Uterus (tissue), 4 donors: ENCODE results near the gene SLC39A11. TPM values are rescaled to one million over a fixed set of nuclear protein-coding genes. Genes with fewer than 3 reads are reported as not detected.

ENCODE experiments used
- DNase-seq, 2 donors: peaks; one replicate each; pipeline ENCODE4 v3.0.0-alpha.2; 2019 to 2020
- H3K27ac ChIP-seq, 2 donors: fragments of 200-600 bp; sonication (generic); 1 replicate in 1 of 2; 2 replicates in 1 of 2; pipeline ENCODE4 v1.5.1; 2016 to 2018
- H3K27me3 ChIP-seq, 2 donors: fragments of 200-600 bp; sonication (generic); one replicate each; pipeline ENCODE4 v1.5.1; 2018 to 2019; ENCODE audit warnings: control low read depth in 1 of 2
- H3K36me3 ChIP-seq, 2 donors: fragments of 200-600 bp; sonication (generic); one replicate each; pipeline ENCODE4 v1.5.1; 2019; ENCODE audit warnings: control low read depth in 1 of 2
- H3K4me1 ChIP-seq, 2 donors: fragments of 200-600 bp; sonication (generic); one replicate each; pipeline ENCODE4 v1.5.1; 2018 to 2019; ENCODE audit warnings: control low read depth in 1 of 2
- H3K4me3 ChIP-seq, 2 donors: fragments of 200-600 bp; sonication (generic); 1 replicate in 1 of 2; 2 replicates in 1 of 2; pipeline ENCODE4 v1.5.1; 2018 to 2019; ENCODE audit warnings: mild to moderate bottlenecking in 1 of 2
- H3K9me3 ChIP-seq, 2 donors: fragments of 200-600 bp; sonication (generic); one replicate each; pipeline ENCODE4 v1.5.1; 2019; ENCODE audit warnings: control low read depth in 1 of 2
- POLR2A ChIP-seq, 2 donors: fragments of 450-650 bp; IDR thresholded peaks; one replicate each; pipeline ENCODE4 v1.6.1; 2016; ENCODE audit warnings: antibody characterized with exemption in 2 of 2, mild to moderate bottlenecking in 1 of 2, moderate library complexity in 1 of 2
- intact Hi-C: fragments of 100-400 bp; cut with DNase I; formaldehyde crosslinking; loops from one replicate; pipeline ENCODE4 v1.15.1; 2023; ENCODE audit warnings: low total_unique reads
- total RNA-seq, 4 donors: library from RNA; depleted of rRNA in 3 of 4; stranded (reverse); fragments of >200 nt in 3 of 4; gene quantifications; one replicate each; pipeline versions ENCODE4 v1.1.0 to v1.2.4, GENCODE V29; 2014 to 2023
- TF ChIP-seq, protein P1 (sequence below), 4 experiments: fragments of 200-600 bp in 2 of 4; fragments of 450-650 bp in 2 of 4; sonication (generic) in 2 of 4; IDR thresholded peaks; one replicate each; pipeline ENCODE4 v1.5.1; 2016 to 2019; ENCODE audit warnings: antibody characterized with exemption in 4 of 4, mild to moderate bottlenecking in 2 of 4, moderate library complexity in 1 of 4
- donor health status: DM: yes; HTN: yes; CAD: no.

The SLC39A11 gene
- total RNA-seq, 4 donors from 2014 or later = 5.4 to 56.2 (median 21.0) TPM

- H3K4me3 ChIP-seq = no peak overlapping the region
- TF ChIP-seq POLR2A (IDR thresholded peaks at IDR 0.05) = no peak
- TF ChIP-seq, protein P1, sequence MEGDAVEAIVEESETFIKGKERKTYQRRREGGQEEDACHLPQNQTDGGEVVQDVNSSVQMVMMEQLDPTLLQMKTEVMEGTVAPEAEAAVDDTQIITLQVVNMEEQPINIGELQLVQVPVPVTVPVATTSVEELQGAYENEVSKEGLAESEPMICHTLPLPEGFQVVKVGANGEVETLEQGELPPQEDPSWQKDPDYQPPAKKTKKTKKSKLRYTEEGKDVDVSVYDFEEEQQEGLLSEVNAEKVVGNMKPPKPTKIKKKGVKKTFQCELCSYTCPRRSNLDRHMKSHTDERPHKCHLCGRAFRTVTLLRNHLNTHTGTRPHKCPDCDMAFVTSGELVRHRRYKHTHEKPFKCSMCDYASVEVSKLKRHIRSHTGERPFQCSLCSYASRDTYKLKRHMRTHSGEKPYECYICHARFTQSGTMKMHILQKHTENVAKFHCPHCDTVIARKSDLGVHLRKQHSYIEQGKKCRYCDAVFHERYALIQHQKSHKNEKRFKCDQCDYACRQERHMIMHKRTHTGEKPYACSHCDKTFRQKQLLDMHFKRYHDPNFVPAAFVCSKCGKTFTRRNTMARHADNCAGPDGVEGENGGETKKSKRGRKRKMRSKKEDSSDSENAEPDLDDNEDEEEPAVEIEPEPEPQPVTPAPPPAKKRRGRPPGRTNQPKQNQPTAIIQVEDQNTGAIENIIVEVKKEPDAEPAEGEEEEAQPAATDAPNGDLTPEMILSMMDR (IDR thresholded peaks at IDR 0.05) = no peak
- no peak overlapping the region for H3K27ac ChIP-seq
- no peaks in the 10 kb centered on the region for H3K36me3 ChIP-seq
- DNase-seq = no peak
- no peaks in the 10 kb centered on the region for H3K27me3 ChIP-seq
- H3K9me3 ChIP-seq = no peaks in the 10 kb centered on the region
- H3K4me1 ChIP-seq = no peaks in the 10 kb centered on the region
- intact Hi-C loops = no loop called here
Measured at GRCh38 chr17:72724267-72724666, 368.2 kb downstream of the SLC39A11 start.

DNA sequence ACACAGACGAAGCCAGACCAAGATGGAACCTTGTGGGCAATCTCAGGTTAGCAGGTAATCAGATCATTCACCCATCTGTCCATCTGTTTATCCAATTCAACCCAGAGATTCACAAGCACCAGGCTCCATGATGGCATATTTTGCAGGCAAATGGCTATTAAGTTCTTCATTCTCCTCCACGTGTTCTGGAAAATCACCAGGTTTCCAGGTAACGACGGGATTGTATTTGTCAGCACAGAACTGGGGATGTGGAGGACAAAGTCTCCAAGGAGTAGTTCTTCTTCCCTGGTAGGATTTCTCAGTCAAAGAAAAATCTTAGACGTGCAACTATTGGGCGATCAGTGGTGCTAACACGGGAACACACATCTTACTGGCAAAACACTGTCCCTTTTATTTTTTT, 368.8 kb downstream of the SLC39A11 start:
- intact Hi-C loops = no loop called here
- Histone ChIP-seq H3K27me3 (no peaks in the 10 kb centered on the region), H3K27ac (no peak overlapping the region)

GRCh38 chr17:72720494-72720825, 372.0 kb downstream of the SLC39A11 start:
- H3K36me3 ChIP-seq = no peaks in the 10 kb centered on the region
- DNase-seq = no peak
- intact Hi-C loops = no loop called here

More for the DNA sequence above, 368.8 kb downstream of the SLC39A11 start:
- TF ChIP-seq, protein P1 (IDR thresholded peaks at IDR 0.05) = no peak
- no peak for TF ChIP-seq POLR2A (IDR thresholded peaks at IDR 0.05)
- Histone ChIP-seq H3K9me3 (no peaks in the 10 kb centered on the region), H3K4me1 (no peaks in the 10 kb centered on the region), H3K36me3 (no peaks in the 10 kb centered on the region), H3K4me3 (no peak overlapping the region)
- DNase-seq = no peak

DNA sequence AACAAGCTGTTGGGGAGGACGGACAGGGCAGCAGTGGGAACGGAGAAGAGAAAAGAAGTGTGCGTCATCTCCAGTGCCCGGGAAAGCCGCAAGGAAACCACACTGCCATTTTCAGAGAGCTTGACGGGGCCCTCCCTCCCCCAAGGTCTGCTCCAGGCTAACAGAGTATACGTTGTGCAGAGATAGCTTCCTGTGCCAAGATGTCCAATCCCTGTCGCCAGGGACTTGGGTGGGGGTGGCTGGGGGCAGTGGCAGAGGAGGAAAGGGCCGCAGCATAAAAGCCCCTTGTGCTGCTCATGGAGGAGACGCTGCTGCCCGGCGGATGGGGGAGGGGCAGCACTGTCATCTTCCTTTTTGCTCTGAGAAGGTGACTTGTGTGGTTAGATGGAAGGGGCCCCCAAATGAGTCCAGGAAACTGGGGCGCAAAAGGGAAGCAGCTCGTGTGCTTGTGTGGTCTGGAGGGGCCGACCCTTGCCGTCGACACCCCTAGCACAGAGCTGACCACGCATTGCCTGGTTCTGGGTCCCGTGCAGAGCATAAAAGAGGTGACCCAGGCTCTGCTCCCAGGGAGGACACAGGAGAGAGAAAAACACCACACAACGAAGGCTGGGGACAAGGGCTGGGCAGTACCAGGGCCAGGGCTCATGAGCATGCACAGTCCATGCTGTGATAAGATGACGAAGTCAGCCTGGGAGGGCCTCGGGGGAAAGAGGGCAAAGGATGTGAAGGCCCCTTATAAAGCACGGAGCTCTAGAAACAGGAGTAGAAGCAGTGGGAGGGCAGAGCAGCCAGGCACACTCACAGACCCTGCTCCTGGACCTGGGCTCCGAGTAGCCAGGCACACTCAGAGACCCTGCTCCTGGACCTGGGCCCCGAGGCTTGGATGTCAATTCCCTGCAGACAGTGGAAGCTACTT, 372.7 kb downstream of the SLC39A11 start:
- Histone ChIP-seq H3K36me3 (no peaks in the 10 kb centered on the region), H3K9me3 (no peaks in the 10 kb centered on the region), H3K27me3 (no peaks in the 10 kb centered on the region), H3K27ac (no peak overlapping the region), H3K4me1 (no peaks in the 10 kb centered on the region), H3K4me3 (no peak overlapping the region)
- no peak for DNase-seq
- intact Hi-C loops = no loop called here
- TF ChIP-seq, protein P1 (IDR thresholded peaks at IDR 0.05) = no peak
- TF ChIP-seq POLR2A (IDR thresholded peaks at IDR 0.05) = no peak

More at GRCh38 chr17:72720494-72720825, 372.0 kb downstream of the SLC39A11 start:
- no peak overlapping the region for H3K4me3 ChIP-seq
- no peak overlapping the region for H3K27ac ChIP-seq
- H3K27me3 ChIP-seq = no peaks in the 10 kb centered on the region
- H3K4me1 ChIP-seq = no peaks in the 10 kb centered on the region
- H3K9me3 ChIP-seq = no peaks in the 10 kb centered on the region
- TF ChIP-seq POLR2A (IDR thresholded peaks at IDR 0.05) = no peak
- TF ChIP-seq, protein P1 (IDR thresholded peaks at IDR 0.05) = no peak

DNA sequence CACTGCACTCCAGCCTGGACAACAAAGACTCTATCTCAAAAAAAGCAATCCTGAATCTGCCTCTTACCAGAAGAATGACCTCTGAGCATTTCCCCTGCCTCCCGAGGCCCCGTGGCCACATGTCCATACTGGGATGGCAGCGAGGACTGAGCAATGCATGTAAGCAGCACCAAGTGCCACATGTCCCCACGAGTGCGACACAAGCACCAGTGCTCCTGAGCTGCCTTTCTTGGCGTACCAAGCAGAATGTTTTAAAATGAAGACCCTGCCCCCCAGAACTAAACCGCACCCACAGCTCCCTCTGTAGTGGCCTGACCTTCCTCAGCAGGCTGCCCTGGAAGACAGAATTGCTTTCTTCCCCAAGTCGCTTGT, 373.3 kb downstream of the SLC39A11 start:
- Histone ChIP-seq H3K4me1 (no peaks in the 10 kb centered on the region), H3K27me3 (no peaks in the 10 kb centered on the region), H3K9me3 (no peaks in the 10 kb centered on the region), H3K27ac (no peak overlapping the region), H3K36me3 (no peaks in the 10 kb centered on the region), H3K4me3 (no peak overlapping the region)
- TF ChIP-seq POLR2A (IDR thresholded peaks at IDR 0.05) = no peak
- TF ChIP-seq, protein P1 (IDR thresholded peaks at IDR 0.05) = no peak
- intact Hi-C loops = no loop called here
- DNase-seq = no peak
